Right lobe of liver (tissue), 4 donors: ENCODE data around the gene SRD5A3.

ENCODE experiments used
- CTCF ChIP-seq, 4 donors: fragments of 200-600 bp in 3 of 4; fragments of 450-650 bp in 1 of 4; IDR thresholded peaks; one replicate each; pipeline versions ENCODE4 v1.5.1 to v1.8.0; 2016 to 2022; ENCODE audit warnings: antibody characterized with exemption in 4 of 4, mild to moderate bottlenecking in 2 of 4
- POLR2A ChIP-seq: fragments of 450-650 bp; IDR thresholded peaks from one replicate; pipeline ENCODE4 v1.6.1; 2017; ENCODE audit warnings: antibody characterized with exemption, mild to moderate bottlenecking
- donor health status: DM: no; HTN: no; CAD: no.
- donor health status: DM: no; HTN: no; CAD: no.
- donor health status: DM: no; HTN: yes; CAD: no.

GRCh38 chr4:55326629-55327028, 19.4 kb upstream of the SRD5A3 start:
- TF ChIP-seq CTCF (IDR thresholded peaks at IDR 0.05) (no peak), POLR2A (no peak)
